SU-DHL-6 (cell line): ENCODE measurements around the gene TOR1A.

Experiments
- CTCF ChIP-seq: fragments of 200-600 bp; sonication (generic); IDR thresholded peaks from one replicate; pipeline ENCODE4 v1.5.1; 2017; ENCODE audit warnings: antibody characterized with exemption, mild to moderate bottlenecking, low read length, moderate library complexity; ENCODE audit not compliant: insufficient read depth, poor library complexity, severe bottlenecking
- EZH2phosphoT487 ChIP-seq: fragments of 200-600 bp; sonication (generic), shearing (Covaris generic); conservative IDR thresholded peaks from 2 replicates; pipeline ENCODE4 v1.6.1; 2018; ENCODE audit warnings: mild to moderate bottlenecking, antibody characterized with exemption, low read length, moderate library complexity, mixed read lengths

GRCh38 chr9:129861447-129861827, 37.5 kb upstream of the TOR1A start:
- no peak for TF ChIP-seq CTCF
- TF ChIP-seq EZH2phosphoT487 = no peak
